GM23248 (cell line): ENCODE results near the gene MAPK8IP1. TPM values are rescaled to one million over a fixed set of nuclear protein-coding genes. Genes with fewer than 3 reads are reported as not detected.

Experiments
- DNase-seq: peaks from one replicate; pipeline ENCODE4 v3.0.0-alpha.2; 2015
- H2AFZ ChIP-seq: fragments of 200-600 bp; sonication (generic); 2 replicates; pipeline ENCODE4 v1.6.1; 2016; ENCODE audit warnings: antibody characterized with exemption
- H3F3A ChIP-seq: fragments of 200-600 bp; sonication (generic); 2 replicates; pipeline ENCODE4 v1.6.1; 2016; ENCODE audit warnings: mild to moderate bottlenecking, antibody characterized with exemption, mixed run types; ENCODE audit not compliant: insufficient read depth
- H3K27ac ChIP-seq: fragments of 200-600 bp; sonication (generic); 2 replicates; pipeline ENCODE4 v1.5.1; 2016; ENCODE audit warnings: mild to moderate bottlenecking
- H3K27me3 ChIP-seq: fragments of 200-600 bp; sonication (generic); replicated peaks from 2 replicates; pipeline ENCODE4 v1.6.1; 2016; ENCODE audit warnings: mild to moderate bottlenecking; ENCODE audit not compliant: insufficient read depth
- H3K36me3 ChIP-seq: fragments of 200-600 bp; sonication (generic); 2 replicates; pipeline ENCODE4 v1.6.1; 2016; ENCODE audit warnings: low read depth, mild to moderate bottlenecking
- H3K4me1 ChIP-seq: fragments of 200-600 bp; sonication (generic); 2 replicates; pipeline ENCODE4 v1.6.1; 2016; ENCODE audit warnings: mild to moderate bottlenecking; ENCODE audit not compliant: insufficient read depth
- H3K4me2 ChIP-seq: fragments of 200-600 bp; sonication (generic); one replicate; pipeline ENCODE4 v1.6.1; 2016; ENCODE audit warnings: mild to moderate bottlenecking; ENCODE audit not compliant: unreplicated experiment
- H3K4me3 ChIP-seq: fragments of 200-600 bp; sonication (generic); 2 replicates; pipeline ENCODE4 v1.5.1; 2016; ENCODE audit warnings: mild to moderate bottlenecking
- H3K79me2 ChIP-seq: fragments of 200-600 bp; sonication (generic); 2 replicates; pipeline ENCODE4 v1.6.1; 2016; ENCODE audit warnings: mild to moderate bottlenecking; ENCODE audit not compliant: insufficient read depth
- H3K9ac ChIP-seq: fragments of 200-600 bp; sonication (generic); 2 replicates; pipeline ENCODE4 v1.6.1; 2016; ENCODE audit warnings: mild to moderate bottlenecking
- H3K9me2 ChIP-seq: fragments of 200-600 bp; sonication (generic); 2 replicates; pipeline ENCODE4 v1.6.1; 2016; ENCODE audit warnings: mixed run types, mild to moderate bottlenecking, moderate library complexity; ENCODE audit not compliant: insufficient read depth
- H3K9me3 ChIP-seq: fragments of 200-600 bp; sonication (generic); one replicate; pipeline ENCODE4 v1.6.1; 2017; ENCODE audit warnings: low read depth
- H4K20me1 ChIP-seq: fragments of 200-600 bp; sonication (generic); 2 replicates; pipeline ENCODE4 v1.6.0; 2016; ENCODE audit not compliant: insufficient read depth
- EZH2 ChIP-seq: fragments of 200-600 bp; sonication (generic); IDR thresholded peaks from 2 replicates; pipeline ENCODE4 v1.6.1; 2018; ENCODE audit warnings: antibody characterized with exemption, mild to moderate bottlenecking; ENCODE audit not compliant: insufficient read depth, poor library complexity, severe bottlenecking
- EZH2phosphoT487 ChIP-seq: fragments of 200-600 bp; sonication (generic); IDR thresholded peaks from 2 replicates; pipeline ENCODE4 v1.6.1; 2018; ENCODE audit warnings: antibody characterized with exemption, moderate library complexity, mild to moderate bottlenecking, low read depth; ENCODE audit not compliant: insufficient read depth
- WGBS, 2 experiments: methylation state at CpG; one replicate each; pipeline ENCODE4 v1.1.6; 2015 to 2017; ENCODE audit warnings: low lambda C conversion rate in 2 of 2, low coverage in 1 of 2; ENCODE audit errors: missing lambda C conversion rate in 2 of 2; 5-methylcytosine and 5-hydroxymethylcytosine counted together
- in situ Hi-C: fragments of 300-500 bp; cut with MboI; formaldehyde crosslinking; loops from 2 replicates; pipeline ENCODE4 v1.15.0; 2020
- polyA plus RNA-seq: library from polyadenylated mRNA; unstranded; fragments of >200 nt; fragmentation: Nextera tagmentation; extraction: Ambion mirVana; gene quantifications from 2 replicates; pipeline ENCODE4 v1.2.1, GENCODE V29; 2016
- total RNA-seq: library from RNA; depleted of rRNA; stranded (reverse); fragments of >200 nt; shearing (Covaris generic); gene quantifications from 2 replicates; pipeline ENCODE4 v1.2.3, GENCODE V29; 2014

Gene MAPK8IP1
- total and polyA plus RNA-seq, 2 experiments from 2014 or later: 1.8 to 9.5 TPM

- no peak for TF ChIP-seq EZH2
- no peak for TF ChIP-seq EZH2phosphoT487
- Histone ChIP-seq H3K9me3 (no peaks in the 10 kb centered on the region), H3K9ac (no peak overlapping the region), H3F3A (peaks cover 16% of the 10 kb centered on the region), H3K9me2 (no peaks in the 10 kb centered on the region), H3K79me2 (no peaks in the 10 kb centered on the region), H3K4me2 (no peak overlapping the region), H2AFZ (no peak overlapping the region), H3K4me1 (peaks cover 16% of the 10 kb centered on the region), H3K36me3 (peaks cover 4% of the 10 kb centered on the region), H3K4me3 (no peak overlapping the region), H4K20me1 (no peaks in the 10 kb centered on the region), H3K27ac (no peak overlapping the region), H3K27me3 (no peaks in the 10 kb centered on the region)
- WGBS, 2 experiments: 70 to 71% methylated on average over 3 of the region's 3 CpGs
- no peak for DNase-seq
- in situ Hi-C loops: no loop called here
Observed at GRCh38 chr11:45877845-45878244, 7.6 kb upstream of the MAPK8IP1 start.

- Histone ChIP-seq H2AFZ (no peak overlapping the region), H3K27ac (no peak overlapping the region), H3K79me2 (no peaks in the 10 kb centered on the region), H3K27me3 (no peaks in the 10 kb centered on the region), H3K4me1 (peaks cover 10% of the 10 kb centered on the region; the same call in 1 of the 2 replicates), H3K4me3 (no peak overlapping the region), H3K9me2 (no peaks in the 10 kb centered on the region), H3F3A (peaks cover 9% of the 10 kb centered on the region; the same call in 1 of the 2 replicates), H3K36me3 (no peaks in the 10 kb centered on the region; the same call in 1 of the 2 replicates), H4K20me1 (no peaks in the 10 kb centered on the region), H3K4me2 (no peak overlapping the region), H3K9ac (no peak overlapping the region), H3K9me3 (no peaks in the 10 kb centered on the region)
- WGBS, 2 experiments: 53 to 58% methylated on average over 7 of the region's 7 CpGs
- DNase-seq: peak; percentile 50
- TF ChIP-seq EZH2phosphoT487 (no peak), EZH2 (no peak)
- in situ Hi-C loops: no loop called here
Observed at GRCh38 chr11:45879803-45880686, 5.4 kb upstream of the MAPK8IP1 start.

GRCh38 chr11:45880772-45881570 is 4.5 kb upstream of the MAPK8IP1 start:
- no peak for DNase-seq
- no peaks in the 10 kb centered on the region for H3K9me3 ChIP-seq
- no peaks in the 10 kb centered on the region for H3K27me3 ChIP-seq
- peaks cover 10% of the 10 kb centered on the region; the same call in 1 of the 2 replicates for H3K4me1 ChIP-seq
- in situ Hi-C loops: no loop called here
- no peaks in the 10 kb centered on the region for H4K20me1 ChIP-seq
- H3K79me2 ChIP-seq: no peaks in the 10 kb centered on the region
- peaks cover 9% of the 10 kb centered on the region; the same call in 1 of the 2 replicates for H3F3A ChIP-seq
- H2AFZ ChIP-seq: no peak overlapping the region
- TF ChIP-seq EZH2: no peak
- no peak for TF ChIP-seq EZH2phosphoT487
- no peak overlapping the region for H3K4me2 ChIP-seq
- H3K9me2 ChIP-seq: no peaks in the 10 kb centered on the region
- no peak overlapping the region for H3K9ac ChIP-seq
- no peak overlapping the region for H3K27ac ChIP-seq
- no peaks in the 10 kb centered on the region; the same call in 1 of the 2 replicates for H3K36me3 ChIP-seq
- no peak overlapping the region for H3K4me3 ChIP-seq
- WGBS, 2 experiments: 85% methylated on average over 15 of the region's 15 CpGs

GRCh38 chr11:45881708-45882368 is 3.6 kb upstream of the MAPK8IP1 start:
- Histone ChIP-seq H3K4me3 (no peak overlapping the region), H3K79me2 (no peaks in the 10 kb centered on the region), H3F3A (peaks cover 9% of the 10 kb centered on the region; the same call in 1 of the 2 replicates), H3K9me3 (no peaks in the 10 kb centered on the region), H3K27me3 (no peaks in the 10 kb centered on the region), H3K36me3 (no peaks in the 10 kb centered on the region; the same call in 1 of the 2 replicates), H3K4me1 (peaks cover 10% of the 10 kb centered on the region; the same call in 1 of the 2 replicates), H3K9me2 (no peaks in the 10 kb centered on the region), H3K27ac (no peak overlapping the region), H4K20me1 (no peaks in the 10 kb centered on the region), H2AFZ (no peak overlapping the region), H3K4me2 (no peak overlapping the region), H3K9ac (no peak overlapping the region)
- WGBS, 2 experiments: 86 to 91% methylated on average over 6 of the region's 6 CpGs
- in situ Hi-C loops: no loop called here
- no peak for DNase-seq
- TF ChIP-seq EZH2phosphoT487 (no peak), EZH2 (no peak)
